GM21390 (cell line): ENCODE measurements around the gene SYVN1.
"Not testable (repeated sequence)": the region's sequence is repeated elsewhere in the genome, so short reads cannot be mapped to it uniquely, and the experiment has no call there.

Source experiments
- ATAC-seq: cut with Tn5 transposase; IDR thresholded peaks from one replicate; pipeline ENCODE4 v1.9.1; 2021; ENCODE audit not compliant: unreplicated experiment

Gene SYVN1

DNA sequence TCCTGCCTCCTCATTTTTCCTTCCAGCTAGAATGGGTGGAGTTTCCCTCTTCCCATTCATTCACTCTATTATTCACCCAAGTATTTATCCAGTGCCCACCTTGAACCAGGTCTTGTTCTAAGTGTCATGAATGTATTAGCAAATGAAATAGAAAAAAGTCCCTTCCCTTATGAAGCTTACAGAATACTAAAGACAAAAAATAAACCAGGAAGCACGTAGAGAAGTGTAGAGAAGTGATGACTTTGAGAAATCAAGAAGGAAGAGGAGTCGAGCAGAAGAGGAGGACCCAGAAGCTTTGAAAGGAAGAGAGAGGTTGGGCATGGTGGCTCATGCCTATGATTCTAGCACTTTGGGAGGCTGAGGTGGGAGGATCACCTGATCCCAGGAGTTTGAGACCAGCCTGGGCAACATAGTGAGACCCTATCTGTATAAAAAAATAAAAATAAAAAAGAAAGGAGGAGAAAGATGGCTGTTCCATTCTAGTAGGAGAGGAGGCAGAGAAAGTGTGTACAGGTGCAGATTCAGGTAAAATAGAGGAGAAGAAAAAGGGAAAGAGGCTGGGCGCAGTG is 17.1 kb upstream of the SYVN1 start:
- no peak for ATAC-seq

- no peak for ATAC-seq
Measured at GRCh38 chr11:65150509-65151299, 16.4 kb upstream of the SYVN1 start.

DNA sequence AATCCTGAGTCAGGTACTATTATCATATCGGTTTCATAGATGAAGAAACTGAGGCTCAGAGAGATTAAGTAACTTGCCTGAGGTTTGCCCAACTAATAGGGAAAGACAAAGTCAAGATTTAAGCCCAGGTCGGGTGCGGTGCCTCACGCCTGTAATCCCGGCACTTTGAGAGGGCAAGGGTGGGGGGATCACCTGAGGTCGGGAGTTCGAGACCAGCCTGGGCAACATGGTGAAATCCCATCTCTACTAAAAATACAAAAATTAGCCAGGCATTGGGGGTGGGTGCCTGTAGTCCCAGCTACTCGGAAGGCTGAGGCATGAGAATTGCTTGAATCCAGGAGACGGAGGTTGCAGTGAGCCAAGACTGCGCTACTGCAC is 15.8 kb upstream of the SYVN1 start:
- ATAC-seq: not testable (repeated sequence)

GRCh38 chr11:65148657-65149056 is 14.3 kb upstream of the SYVN1 start:
- no peak for ATAC-seq

- ATAC-seq: no peak
Measured at GRCh38 chr11:65147352-65148075, 13.2 kb upstream of the SYVN1 start.

DNA sequence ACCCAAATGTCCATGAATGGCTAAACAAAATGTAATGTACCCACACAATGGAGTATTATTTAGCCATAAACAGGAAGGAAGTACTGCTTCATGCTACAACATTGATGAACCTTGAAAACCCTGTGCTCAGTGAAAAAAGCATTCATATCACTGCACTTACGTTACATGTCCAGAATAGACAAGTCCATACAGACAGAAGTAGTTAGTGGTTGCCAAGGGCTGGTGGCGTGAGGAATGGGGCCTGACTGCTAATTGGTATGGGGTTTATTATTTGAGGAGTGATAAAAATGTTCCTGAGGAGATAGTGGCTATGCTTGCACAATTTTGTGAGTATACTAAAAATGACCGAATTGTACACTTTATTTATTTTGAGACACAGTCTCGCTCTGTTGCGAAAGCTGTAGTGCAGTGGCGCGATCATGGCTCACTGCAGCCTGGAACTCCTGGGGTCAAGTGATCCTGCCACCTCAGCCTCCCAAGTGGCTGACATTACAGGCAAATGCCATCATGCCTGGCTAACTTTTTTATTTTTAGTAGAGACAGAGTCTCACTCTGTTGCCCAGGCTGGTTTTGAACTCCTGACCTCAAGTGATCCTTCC is 7.7 kb upstream of the SYVN1 start:
- ATAC-seq: no peak

DNA sequence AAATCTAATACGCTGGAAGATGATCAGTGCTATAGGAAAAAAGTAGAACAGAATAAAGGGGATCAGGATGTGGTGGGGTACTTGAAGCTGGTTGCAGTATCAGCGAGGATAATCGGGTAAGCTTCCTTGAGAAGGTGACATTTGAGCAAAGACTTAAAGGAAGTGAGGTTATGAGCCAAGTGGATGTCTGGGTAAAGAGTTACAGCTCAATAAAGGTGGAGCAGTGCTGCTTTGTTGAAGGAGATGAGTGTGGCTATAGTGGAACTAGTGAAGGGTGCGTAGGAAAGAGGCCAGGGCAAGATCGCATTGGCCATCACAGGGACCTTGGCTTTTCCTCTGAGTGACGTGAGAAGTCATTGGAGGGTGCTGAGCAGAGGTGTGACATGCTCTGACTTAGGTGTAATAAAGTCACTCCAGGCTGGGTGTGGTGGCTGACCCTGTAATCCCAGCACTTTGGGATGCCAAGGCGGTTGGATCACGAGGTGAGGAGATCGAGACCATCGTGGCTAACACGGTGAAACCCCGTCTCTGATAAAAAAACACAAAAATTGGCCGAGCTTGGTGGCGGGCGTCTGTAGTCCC is 2.3 kb upstream of the SYVN1 start:
- ATAC-seq: no peak

DNA sequence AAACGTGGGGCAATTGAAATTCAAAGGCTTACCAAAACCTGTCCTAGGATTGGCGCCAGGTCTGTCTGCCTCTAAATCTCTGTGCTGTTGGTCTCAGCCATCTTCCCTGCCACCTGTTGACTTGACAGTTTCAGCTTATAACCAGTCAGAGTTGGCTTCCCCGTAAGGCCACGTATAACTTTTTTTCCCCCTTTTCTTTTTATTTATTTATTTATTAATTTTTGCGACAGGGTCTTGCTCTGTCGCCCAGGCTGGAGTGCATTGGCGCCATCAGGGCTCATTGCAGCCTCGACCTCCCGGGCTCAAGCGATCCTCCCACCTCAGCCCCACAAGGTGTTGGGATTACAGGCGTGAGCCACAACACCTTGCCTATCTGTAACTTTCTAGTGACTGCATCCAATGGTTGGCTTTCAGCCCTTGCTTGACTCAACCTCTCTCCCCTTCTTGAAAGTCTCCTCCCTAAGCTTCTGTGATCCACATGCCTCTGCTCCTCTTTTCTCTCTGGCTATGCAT is 1.4 kb upstream of the SYVN1 start:
- ATAC-seq: no peak

- peak; percentile 58 for ATAC-seq
Measured at GRCh38 chr11:65134952-65135632, 773 bp upstream of the SYVN1 start.

- ATAC-seq: no peak
Measured at GRCh38 chr11:65133724-65134123, 595 bp downstream of the SYVN1 start.

DNA sequence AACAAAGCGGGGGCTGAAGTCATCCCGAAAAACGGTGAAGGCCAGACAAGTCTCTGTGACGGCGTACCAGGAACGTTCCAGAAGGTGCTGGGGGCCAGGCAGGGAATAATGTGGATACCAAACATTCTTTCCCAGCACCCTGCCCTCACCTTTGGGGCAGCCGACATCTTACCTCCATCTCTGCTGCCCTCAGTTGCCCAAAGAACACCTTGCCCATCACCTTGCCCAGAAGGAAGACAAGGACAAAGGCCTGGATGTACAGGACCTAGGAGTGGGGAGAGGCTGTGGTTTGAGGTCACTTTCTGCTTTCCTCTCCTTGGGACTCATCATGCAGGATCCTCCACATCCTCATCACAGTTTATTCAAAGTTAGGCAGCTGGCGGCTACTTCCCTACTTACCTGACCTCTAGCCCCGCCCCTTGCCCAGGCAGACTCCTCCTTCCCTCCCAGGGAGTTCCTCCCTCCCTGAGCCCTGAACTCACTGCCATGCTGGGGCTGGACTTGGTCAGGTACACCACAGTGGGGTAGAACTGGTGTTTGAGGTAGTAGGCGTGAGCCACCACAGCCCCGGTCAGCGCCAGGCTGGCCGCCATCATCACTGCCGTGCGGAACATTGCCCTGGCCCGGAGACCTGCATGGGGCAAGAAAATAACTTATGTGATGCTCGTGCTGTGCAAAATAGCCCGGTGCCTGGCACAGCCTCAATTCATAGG is 1.2 kb downstream of the SYVN1 start:
- ATAC-seq: peak; percentile 28

DNA sequence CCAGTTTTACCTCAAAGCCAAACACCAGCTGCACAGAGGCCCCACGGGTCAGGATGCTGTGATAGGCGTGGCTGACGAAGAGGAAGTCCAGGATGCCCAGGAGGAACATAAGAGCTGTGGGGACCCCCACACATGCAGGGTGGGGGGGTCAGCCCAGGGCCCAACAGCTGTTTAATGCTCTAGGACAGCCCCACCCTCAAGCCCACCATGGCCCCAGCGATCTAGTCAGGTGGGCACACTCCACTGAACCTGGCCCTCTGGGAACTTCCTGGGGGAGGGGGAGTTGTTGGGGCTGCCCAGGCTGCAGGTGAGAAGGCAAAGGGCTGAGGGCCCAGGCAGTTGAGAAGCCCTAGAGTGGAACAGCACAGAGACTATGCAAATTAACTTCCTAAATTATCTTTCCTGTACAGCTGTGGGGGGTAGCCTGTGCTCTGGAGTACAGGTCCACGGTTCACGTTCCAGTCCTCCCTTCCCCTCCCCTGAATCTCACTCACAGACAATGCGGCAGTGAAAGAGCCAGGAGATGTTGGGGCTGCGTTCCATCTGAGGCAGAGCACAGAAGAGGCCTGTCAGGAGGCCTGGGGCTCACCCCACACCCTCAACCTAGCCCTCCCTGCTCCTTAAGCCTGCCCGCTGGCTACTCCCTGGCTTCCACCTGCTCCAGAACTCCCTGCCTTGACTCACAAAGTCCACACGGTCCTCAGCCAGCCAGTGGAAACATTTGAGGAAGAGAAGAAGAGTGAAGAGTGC is 1.9 kb downstream of the SYVN1 start:
- ATAC-seq: peak; percentile 46

GRCh38 chr11:65131895-65132237 is 2.5 kb downstream of the SYVN1 start:
- no peak for ATAC-seq

- no peak for ATAC-seq
Measured at GRCh38 chr11:65131417-65131776, 2.9 kb downstream of the SYVN1 start.

GRCh38 chr11:65130631-65131416 is 3.5 kb downstream of the SYVN1 start:
- no peak for ATAC-seq

DNA sequence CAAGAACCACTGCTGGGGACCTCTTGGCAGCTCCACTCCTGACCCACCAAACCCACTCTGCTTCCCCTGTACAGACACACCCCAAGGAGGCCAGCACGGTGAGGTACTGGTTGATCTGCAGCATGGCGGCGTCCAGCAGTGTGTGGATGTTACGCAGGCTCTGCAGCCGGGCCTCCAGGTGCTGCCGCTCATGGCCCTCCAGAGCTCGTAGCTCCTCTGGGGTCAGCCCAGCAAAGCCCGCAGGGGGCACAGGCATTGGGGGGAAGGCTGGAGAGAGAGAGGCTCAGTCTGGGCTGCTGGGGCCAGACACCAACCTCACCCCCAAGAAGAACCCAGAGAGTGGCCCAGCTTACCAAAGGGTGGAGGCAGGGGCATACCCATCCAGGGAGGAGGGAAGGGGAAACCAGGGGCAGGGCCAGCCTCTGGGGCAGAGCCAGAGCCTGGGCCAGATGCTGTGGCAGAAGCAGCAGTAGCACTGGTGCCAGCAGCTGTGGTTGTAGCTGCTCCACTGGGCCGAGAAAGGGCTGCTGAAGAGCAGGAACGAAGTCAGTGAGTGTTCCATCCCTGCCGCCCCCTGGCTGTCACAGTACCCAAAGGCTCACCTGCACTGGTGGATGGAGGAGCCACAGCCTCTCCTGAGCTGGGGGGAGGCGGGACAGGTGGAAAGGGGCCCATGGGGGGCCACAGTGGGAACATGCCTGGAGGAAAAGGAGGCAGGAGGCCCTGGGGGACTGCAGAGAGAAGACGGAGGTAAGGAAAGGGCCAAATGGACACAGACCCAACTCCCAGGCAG is 4.5 kb downstream of the SYVN1 start:
- no peak for ATAC-seq

GRCh38 chr11:65128182-65129145 is 5.9 kb downstream of the SYVN1 start:
- ATAC-seq: no peak
